ENCODE results near the gene MAP2K2. TPM values are rescaled to one million over a fixed set of nuclear protein-coding genes. Genes with fewer than 3 reads are reported as not detected.

Gene MAP2K2
- total and polyA plus RNA-seq, 9 of the 15 experiments (the other 6 are each of a cell fraction or from before 2014, with no cell fraction given): 1.0 to 151 (median 58.3) TPM

DNA sequence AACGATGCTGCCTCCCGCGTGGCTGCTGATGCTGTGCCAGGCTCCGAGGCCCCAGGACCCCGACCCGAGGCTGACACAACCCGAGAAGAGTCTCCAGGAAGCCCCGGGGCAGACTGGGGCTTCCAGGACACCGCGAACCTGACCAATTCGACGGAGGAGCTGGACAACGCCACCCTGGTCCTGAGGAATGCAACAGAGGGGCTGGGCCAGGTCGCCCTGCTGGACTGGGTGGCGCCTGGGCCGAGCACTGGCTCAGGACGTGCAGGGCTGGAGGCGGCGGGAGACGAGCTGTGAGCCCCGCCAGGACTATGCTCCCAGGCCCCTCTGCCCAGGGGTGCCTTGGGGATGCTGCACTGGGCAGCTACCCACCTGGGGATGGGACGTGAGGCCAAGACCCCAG, 47.8 kb upstream of the MAP2K2 start:
- no peak overlapping the region for H3K4me2 ChIP-seq (ENCODE audit: insufficient read depth, low read length)
- no peak overlapping the region for H3K4me3 ChIP-seq
- TF ChIP-seq MAFK (IDR thresholded peaks at IDR 0.05; ENCODE audit: low read length) (no peak), RUNX1 (IDR thresholded peaks at IDR 0.05; ENCODE audit: low read depth) (no peak)
- WGBS (ENCODE audit: insufficient coverage, low coverage, missing lambda C conversion rate): 7% methylated on average over 19 of the region's 22 CpGs
- DNase-seq (ENCODE audit: extremely low read depth in 1 of 4, low spot score in 3 of 4) (no peak), ATAC-seq (no peak), FAIRE-seq (no peak)
- no peak overlapping the region for H3K27ac ChIP-seq (ENCODE audit: extremely low read depth, low read depth, low read length)
- no TSS peak for BruUV-seq (replicated peaks)
- no peak overlapping the region for H2AFZ ChIP-seq (ENCODE audit: low read depth, low read length)
- peaks cover 0 to 41% of the 10 kb centered on the region in 2 experiments; a peak in 2 of 5 replicates for H3K4me1 ChIP-seq (replicated peaks in 1 of 2; ENCODE audit: control insufficient read depth in 2 of 2, insufficient read depth in 2 of 2, low read length in 2 of 2)
- CTCF ChIA-PET (ENCODE audit: low intra/inter-chr PET ratio): no interaction called here
- peaks cover 6% of the 10 kb centered on the region; the same call in 1 of the 3 replicates for H3K36me3 ChIP-seq (ENCODE audit: control insufficient read depth, insufficient read depth, low read length)
- H3K79me2 ChIP-seq (ENCODE audit: control insufficient read depth, insufficient read depth, low read length): no peaks in the 10 kb centered on the region
- no peaks in the 10 kb centered on the region for H3K9me3 ChIP-seq (replicated peaks; ENCODE audit: control insufficient read depth, insufficient read depth, low read depth, low read length)
- POLR2A ChIA-PET: interaction anchor here (0.6 kb wide), 1 partner anchor 166 kb away, joined by 3 read pairs; no protein-coding TSS in a partner anchor
- peaks cover 12% of the 10 kb centered on the region; the same call in 1 of the 2 replicates for H4K20me1 ChIP-seq (replicated peaks; ENCODE audit: control insufficient read depth, insufficient read depth, low read length)
- peaks cover 8 to 32% of the 10 kb centered on the region in 2 experiments; a peak in 4 of 5 replicates for H3K27me3 ChIP-seq (ENCODE audit: control insufficient read depth in 2 of 2, insufficient read depth in 2 of 2, low read length in 2 of 2)
- no peaks in the 10 kb centered on the region for H3K9me1 ChIP-seq (ENCODE audit: control insufficient read depth, insufficient read depth, low read length)
- in situ Hi-C loops (cut with MboI) (no loop called here), intact Hi-C loops (cut with micrococcal nuclease) (no loop called here)
- no peak overlapping the region for H3K9ac ChIP-seq (ENCODE audit: insufficient read depth in 1 of 2, low read depth in 2 of 2, low read length in 2 of 2)

DNA sequence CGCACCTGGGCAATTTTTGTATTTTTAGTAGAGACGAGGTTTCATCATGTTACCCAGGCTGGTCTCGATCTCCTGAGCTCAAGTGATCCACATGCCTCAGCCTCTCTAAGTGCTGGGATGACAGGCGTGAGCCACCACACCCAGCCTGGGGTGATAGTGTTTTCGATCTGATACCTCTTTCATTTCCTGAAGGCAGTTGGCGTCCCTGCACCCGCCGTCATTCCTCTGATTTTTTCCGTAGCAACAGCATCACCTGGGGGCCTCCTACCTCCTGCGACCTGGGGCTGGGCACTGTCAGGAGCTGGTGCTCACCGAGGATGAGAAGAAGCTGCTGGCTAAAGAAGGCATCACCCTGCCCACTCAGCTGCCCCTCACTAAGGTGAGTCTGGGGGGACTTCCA, 40.3 kb upstream of the MAP2K2 start:
- DNase-seq (ENCODE audit: extremely low read depth in 1 of 4, low spot score in 3 of 4) (no peak), ATAC-seq (no peak), FAIRE-seq (no peak)
- H3K4me1 ChIP-seq (replicated peaks in 1 of 2; ENCODE audit: control insufficient read depth in 2 of 2, insufficient read depth in 2 of 2, low read length in 2 of 2): no peaks in the 10 kb centered on the region; a peak in 1 of 5 replicates
- ChIA-PET POLR2A (interaction anchor here (0.6 kb wide), 1 partner anchor 29 kb away, joined by 3 read pairs; no protein-coding TSS in a partner anchor), CTCF (ENCODE audit: low intra/inter-chr PET ratio) (no interaction called here)
- no peaks in the 10 kb centered on the region for H3K79me2 ChIP-seq (ENCODE audit: control insufficient read depth, insufficient read depth, low read length)
- no peak overlapping the region; a peak in 1 of 4 replicates for H3K9ac ChIP-seq (ENCODE audit: insufficient read depth in 1 of 2, low read depth in 2 of 2, low read length in 2 of 2)
- H3K4me2 ChIP-seq (ENCODE audit: insufficient read depth, low read length): no peak overlapping the region
- intact Hi-C loops (cut with micrococcal nuclease): no loop called here
- no peaks in the 10 kb centered on the region for H3K9me3 ChIP-seq (replicated peaks; ENCODE audit: control insufficient read depth, insufficient read depth, low read depth, low read length)
- WGBS (ENCODE audit: insufficient coverage, low coverage, missing lambda C conversion rate): 3% methylated on average over 10 of the region's 11 CpGs
- no peaks in the 10 kb centered on the region for H3K36me3 ChIP-seq (ENCODE audit: control insufficient read depth, insufficient read depth, low read length)
- no peak overlapping the region for H3K27ac ChIP-seq (ENCODE audit: extremely low read depth, low read depth, low read length)
- no peaks in the 10 kb centered on the region for H3K9me1 ChIP-seq (ENCODE audit: control insufficient read depth, insufficient read depth, low read length)
- no peak overlapping the region for H2AFZ ChIP-seq (ENCODE audit: low read depth, low read length)
- H3K4me3 ChIP-seq: no peak overlapping the region
- peaks cover 4 to 22% of the 10 kb centered on the region in 2 experiments; a peak in 3 of 5 replicates for H3K27me3 ChIP-seq (ENCODE audit: control insufficient read depth in 2 of 2, insufficient read depth in 2 of 2, low read length in 2 of 2)
- no TSS peak for BruUV-seq (replicated peaks)
- in situ Hi-C loops (cut with MboI): no loop called here
- no peaks in the 10 kb centered on the region; the same call in 1 of the 2 replicates for H4K20me1 ChIP-seq (replicated peaks; ENCODE audit: control insufficient read depth, insufficient read depth, low read length)
- no peak for TF ChIP-seq PHB (CRISPR knock-in tag; IDR thresholded peaks at IDR 0.05)
- no peak for TF ChIP-seq FOXM1 (IDR thresholded peaks at IDR 0.05; ENCODE audit: low read depth)
- no peak for TF ChIP-seq FOXM1 (CRISPR knock-in tag; IDR thresholded peaks at IDR 0.05; ENCODE audit: low read depth)
- TF ChIP-seq, protein P1, sequence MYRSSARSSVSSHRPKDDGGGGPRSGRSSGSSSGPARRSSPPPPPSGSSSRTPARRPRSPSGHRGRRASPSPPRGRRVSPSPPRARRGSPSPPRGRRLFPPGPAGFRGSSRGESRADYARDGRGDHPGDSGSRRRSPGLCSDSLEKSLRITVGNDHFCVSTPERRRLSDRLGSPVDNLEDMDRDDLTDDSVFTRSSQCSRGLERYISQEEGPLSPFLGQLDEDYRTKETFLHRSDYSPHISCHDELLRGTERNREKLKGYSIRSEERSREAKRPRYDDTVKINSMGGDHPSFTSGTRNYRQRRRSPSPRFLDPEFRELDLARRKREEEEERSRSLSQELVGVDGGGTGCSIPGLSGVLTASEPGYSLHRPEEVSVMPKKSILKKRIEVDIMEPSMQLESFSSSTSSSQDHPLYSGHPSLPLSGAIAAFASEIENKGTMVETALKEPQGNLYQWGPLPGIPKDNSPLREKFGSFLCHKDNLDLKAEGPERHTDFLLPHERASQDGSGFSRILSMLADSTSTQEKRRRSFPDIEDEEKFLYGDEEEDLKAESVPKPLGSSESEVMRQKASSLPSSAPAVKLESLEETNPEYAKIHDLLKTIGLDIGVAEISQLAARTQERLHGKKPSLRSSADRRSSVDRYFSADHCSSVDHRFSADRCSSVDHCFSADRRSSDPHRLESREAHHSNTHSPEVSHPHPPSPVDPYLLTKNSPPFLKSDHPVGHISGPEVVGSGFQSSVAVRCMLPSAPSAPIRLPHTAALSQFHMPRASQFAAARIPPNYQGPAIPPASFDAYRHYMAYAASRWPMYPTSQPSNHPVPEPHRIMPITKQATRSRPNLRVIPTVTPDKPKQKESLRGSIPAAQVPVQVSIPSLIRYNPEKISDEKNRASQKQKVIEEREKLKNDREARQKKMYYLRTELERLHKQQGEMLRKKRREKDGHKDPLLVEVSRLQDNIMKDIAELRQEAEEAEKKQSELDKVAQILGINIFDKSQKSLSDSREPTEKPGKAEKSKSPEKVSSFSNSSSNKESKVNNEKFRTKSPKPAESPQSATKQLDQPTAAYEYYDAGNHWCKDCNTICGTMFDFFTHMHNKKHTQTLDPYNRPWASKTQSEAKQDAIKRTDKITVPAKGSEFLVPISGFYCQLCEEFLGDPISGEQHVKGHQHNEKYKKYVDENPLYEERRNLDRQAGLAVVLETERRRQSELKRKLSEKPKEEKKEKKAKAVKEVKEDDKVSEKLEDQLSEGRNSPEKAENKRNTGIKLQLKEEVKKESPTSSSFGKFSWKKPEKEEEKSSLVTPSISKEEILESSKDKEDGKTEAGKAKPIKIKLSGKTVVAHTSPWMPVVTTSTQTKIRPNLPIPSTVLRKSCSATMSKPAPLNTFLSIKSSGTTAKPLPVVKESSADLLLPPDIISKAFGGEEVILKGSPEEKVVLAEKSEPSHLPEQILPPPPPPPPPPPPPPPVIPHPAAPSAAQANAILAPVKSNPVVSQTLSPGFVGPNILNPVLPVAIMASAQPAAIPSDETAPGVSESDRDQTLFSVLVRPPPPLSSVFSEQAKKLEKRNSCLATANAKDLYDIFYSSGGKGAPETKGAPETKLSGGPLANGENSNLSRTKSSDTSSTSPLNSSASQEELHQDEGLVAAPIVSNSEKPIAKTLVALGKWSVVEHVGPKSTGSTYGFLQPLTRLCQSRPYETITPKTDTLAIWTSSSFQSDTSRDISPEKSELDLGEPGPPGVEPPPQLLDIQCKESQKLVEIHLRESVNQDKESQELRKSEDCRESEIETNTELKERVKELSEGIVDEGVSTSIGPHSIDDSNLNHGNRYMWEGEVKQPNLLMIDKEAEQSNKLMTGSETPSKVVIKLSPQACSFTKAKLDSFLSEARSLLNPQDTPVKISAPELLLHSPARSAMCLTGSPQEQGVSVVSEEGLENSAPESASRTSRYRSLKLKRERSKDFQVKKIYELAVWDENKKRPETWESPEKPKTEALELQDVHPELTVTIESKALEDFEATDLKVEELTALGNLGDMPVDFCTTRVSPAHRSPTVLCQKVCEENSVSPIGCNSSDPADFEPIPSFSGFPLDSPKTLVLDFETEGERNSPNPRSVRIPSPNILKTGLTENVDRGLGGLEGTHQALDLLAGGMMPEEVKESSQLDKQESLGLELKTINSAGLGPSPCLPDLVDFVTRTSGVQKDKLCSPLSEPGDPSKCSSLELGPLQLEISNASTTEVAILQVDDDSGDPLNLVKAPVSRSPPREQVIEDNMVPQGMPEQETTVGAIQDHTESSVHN (IDR thresholded peaks at IDR 0.05; ENCODE audit: borderline replicate concordance in 1 of 2, low read depth in 1 of 2): no peak
